Measurements from ENCODE around the gene ARL13B.

ARL13B gene

GRCh38 chr3:93988283-93988682, 8.3 kb downstream of the ARL13B start:
- no peak overlapping the region for H2BK12ac ChIP-seq (ENCODE audit: low read length)
- H3K79me1 ChIP-seq (ENCODE audit: low read depth, low read length), result peaks cover under 1% of the 10 kb centered on the region
- H3K4me1 ChIP-seq (ENCODE audit: control insufficient read depth in 2 of 2, insufficient read depth in 1 of 2, low read depth in 1 of 2, low read length in 2 of 2), result no peaks in the 10 kb centered on the region
- H3K27me3 ChIP-seq (ENCODE audit: control insufficient read depth in 3 of 3, insufficient read depth in 3 of 3, low read depth in 1 of 3, low read length in 3 of 3), result no peaks in the 10 kb centered on the region
- H2BK15ac ChIP-seq (ENCODE audit: low read length), result no peak overlapping the region
- no peak overlapping the region for H2AK5ac ChIP-seq (ENCODE audit: low read depth, low read length)
- H3K4me2 ChIP-seq (ENCODE audit: insufficient read depth, low read length, poor library complexity, severe bottlenecking), result no peak overlapping the region
- peaks cover 0 to under 1% of the 10 kb centered on the region in 2 donors for H3K36me3 ChIP-seq (replicated peaks in 1 of 2; ENCODE audit: control insufficient read depth in 2 of 2, insufficient read depth in 2 of 2, low read length in 2 of 2)
- H3K9ac ChIP-seq (ENCODE audit: low read depth, low read length, poor library complexity), result no peak overlapping the region
- H3K14ac ChIP-seq (ENCODE audit: low read length), result no peak overlapping the region
- H2BK5ac ChIP-seq (ENCODE audit: low read length), result no peak overlapping the region
- no peak for DNase-seq (ENCODE audit: low spot score)
- H4K91ac ChIP-seq (ENCODE audit: low read depth, low read length, poor library complexity), result no peak overlapping the region
- H2BK120ac ChIP-seq (ENCODE audit: low read depth, low read length), result no peak overlapping the region
- H4K8ac ChIP-seq (ENCODE audit: low read depth, low read length), result no peak overlapping the region
- H3K27ac ChIP-seq (replicated peaks; ENCODE audit: low read length), result no peak overlapping the region
- no peak overlapping the region for H3K4ac ChIP-seq (ENCODE audit: low read length)
- H3K9me3 ChIP-seq (replicated peaks in 1 of 2; ENCODE audit: control insufficient read depth in 2 of 2, insufficient read depth in 1 of 2, low read depth in 1 of 2, low read length in 2 of 2), result no peaks in the 10 kb centered on the region
- no peak overlapping the region for H3K23ac ChIP-seq (ENCODE audit: low read depth, low read length, poor library complexity)
- no peak overlapping the region for H3K4me3 ChIP-seq (ENCODE audit: low read length in 2 of 2)
- no peak overlapping the region for H2AFZ ChIP-seq (ENCODE audit: low read length)
- no peak overlapping the region for H3K18ac ChIP-seq (ENCODE audit: low read length)

GRCh38 chr3:93988764-93989163, 8.8 kb downstream of the ARL13B start:
- Histone ChIP-seq H3K9ac (ENCODE audit: low read depth, low read length, poor library complexity) (no peak overlapping the region), H3K23ac (ENCODE audit: low read depth, low read length, poor library complexity) (no peak overlapping the region), H2AK5ac (ENCODE audit: low read depth, low read length) (no peak overlapping the region), H3K36me3 (replicated peaks in 1 of 2; ENCODE audit: control insufficient read depth in 2 of 2, insufficient read depth in 2 of 2, low read length in 2 of 2) (peaks cover 0 to 2% of the 10 kb centered on the region in 2 donors), H3K27me3 (ENCODE audit: control insufficient read depth in 3 of 3, insufficient read depth in 3 of 3, low read depth in 1 of 3, low read length in 3 of 3) (no peaks in the 10 kb centered on the region), H3K9me3 (replicated peaks in 1 of 2; ENCODE audit: control insufficient read depth in 2 of 2, insufficient read depth in 1 of 2, low read depth in 1 of 2, low read length in 2 of 2) (no peaks in the 10 kb centered on the region), H2BK12ac (ENCODE audit: low read length) (no peak overlapping the region), H3K4me2 (ENCODE audit: insufficient read depth, low read length, poor library complexity, severe bottlenecking) (no peak overlapping the region), H3K4me1 (ENCODE audit: control insufficient read depth in 2 of 2, insufficient read depth in 1 of 2, low read depth in 1 of 2, low read length in 2 of 2) (no peaks in the 10 kb centered on the region), H3K4me3 (ENCODE audit: low read length in 2 of 2) (no peak overlapping the region), H2BK120ac (ENCODE audit: low read depth, low read length) (no peak overlapping the region), H4K91ac (ENCODE audit: low read depth, low read length, poor library complexity) (no peak overlapping the region), H3K79me1 (ENCODE audit: low read depth, low read length) (peaks cover 2% of the 10 kb centered on the region), H2BK5ac (ENCODE audit: low read length) (no peak overlapping the region), H2BK15ac (ENCODE audit: low read length) (no peak overlapping the region), H3K27ac (replicated peaks; ENCODE audit: low read length) (no peak overlapping the region), H3K4ac (ENCODE audit: low read length) (no peak overlapping the region), H2AFZ (ENCODE audit: low read length) (no peak overlapping the region), H3K14ac (ENCODE audit: low read length) (no peak overlapping the region), H4K8ac (ENCODE audit: low read depth, low read length) (no peak overlapping the region), H3K18ac (ENCODE audit: low read length) (no peak overlapping the region)
- DNase-seq (ENCODE audit: low spot score), result no peak
- WGBS, 2 donors (ENCODE audit: extremely low coverage in 2 of 2, insufficient read length in 2 of 2, insufficient replicate concordance in 1 of 2), result no CpG with 5 or more reads among the region's 9 CpGs

GRCh38 chr3:93989241-93989640, 9.3 kb downstream of the ARL13B start:
- H4K91ac ChIP-seq (ENCODE audit: low read depth, low read length, poor library complexity), result no peak overlapping the region
- peaks cover 0 to 2% of the 10 kb centered on the region in 2 donors for H3K36me3 ChIP-seq (replicated peaks in 1 of 2; ENCODE audit: control insufficient read depth in 2 of 2, insufficient read depth in 2 of 2, low read length in 2 of 2)
- no peak overlapping the region for H2BK120ac ChIP-seq (ENCODE audit: low read depth, low read length)
- H3K9ac ChIP-seq (ENCODE audit: low read depth, low read length, poor library complexity), result no peak overlapping the region
- peaks cover 2% of the 10 kb centered on the region for H3K79me1 ChIP-seq (ENCODE audit: low read depth, low read length)
- H3K4me2 ChIP-seq (ENCODE audit: insufficient read depth, low read length, poor library complexity, severe bottlenecking), result no peak overlapping the region
- no peak overlapping the region for H4K8ac ChIP-seq (ENCODE audit: low read depth, low read length)
- H3K27me3 ChIP-seq (ENCODE audit: control insufficient read depth in 3 of 3, insufficient read depth in 3 of 3, low read depth in 1 of 3, low read length in 3 of 3), result no peaks in the 10 kb centered on the region
- WGBS, 2 donors (ENCODE audit: extremely low coverage in 2 of 2, insufficient read length in 2 of 2, insufficient replicate concordance in 1 of 2), result no CpG with 5 or more reads among the region's 3 CpGs
- DNase-seq (ENCODE audit: low spot score), result no peak
- H2BK12ac ChIP-seq (ENCODE audit: low read length), result no peak overlapping the region
- H3K14ac ChIP-seq (ENCODE audit: low read length), result no peak overlapping the region
- H2BK5ac ChIP-seq (ENCODE audit: low read length), result no peak overlapping the region
- H2AK5ac ChIP-seq (ENCODE audit: low read depth, low read length), result no peak overlapping the region
- no peak overlapping the region for H3K4ac ChIP-seq (ENCODE audit: low read length)
- H3K23ac ChIP-seq (ENCODE audit: low read depth, low read length, poor library complexity), result no peak overlapping the region
- H3K18ac ChIP-seq (ENCODE audit: low read length), result no peak overlapping the region
- H3K4me1 ChIP-seq (ENCODE audit: control insufficient read depth in 2 of 2, insufficient read depth in 1 of 2, low read depth in 1 of 2, low read length in 2 of 2), result no peaks in the 10 kb centered on the region
- H3K9me3 ChIP-seq (replicated peaks in 1 of 2; ENCODE audit: control insufficient read depth in 2 of 2, insufficient read depth in 1 of 2, low read depth in 1 of 2, low read length in 2 of 2), result no peaks in the 10 kb centered on the region
- H2BK15ac ChIP-seq (ENCODE audit: low read length), result no peak overlapping the region
- H3K4me3 ChIP-seq (ENCODE audit: low read length in 2 of 2), result no peak overlapping the region
- no peak overlapping the region for H3K27ac ChIP-seq (replicated peaks; ENCODE audit: low read length)
- no peak overlapping the region for H2AFZ ChIP-seq (ENCODE audit: low read length)

- no peak overlapping the region for H3K27ac ChIP-seq (replicated peaks; ENCODE audit: low read length)
- H2BK15ac ChIP-seq (ENCODE audit: low read length), result no peak overlapping the region
- H4K91ac ChIP-seq (ENCODE audit: low read depth, low read length, poor library complexity), result no peak overlapping the region
- H3K36me3 ChIP-seq (replicated peaks in 1 of 2; ENCODE audit: control insufficient read depth in 2 of 2, insufficient read depth in 2 of 2, low read length in 2 of 2), result peaks cover 0 to 10% of the 10 kb centered on the region in 2 donors
- peaks cover 2% of the 10 kb centered on the region for H3K79me1 ChIP-seq (ENCODE audit: low read depth, low read length)
- no peak overlapping the region for H3K4ac ChIP-seq (ENCODE audit: low read length)
- no peak overlapping the region for H2BK120ac ChIP-seq (ENCODE audit: low read depth, low read length)
- H4K8ac ChIP-seq (ENCODE audit: low read depth, low read length), result no peak overlapping the region
- no peak overlapping the region for H3K14ac ChIP-seq (ENCODE audit: low read length)
- H2BK12ac ChIP-seq (ENCODE audit: low read length), result no peak overlapping the region
- no peak for DNase-seq (ENCODE audit: low spot score)
- no peak overlapping the region for H2AFZ ChIP-seq (ENCODE audit: low read length)
- no peak overlapping the region for H3K23ac ChIP-seq (ENCODE audit: low read depth, low read length, poor library complexity)
- H3K9me3 ChIP-seq (replicated peaks in 1 of 2; ENCODE audit: control insufficient read depth in 2 of 2, insufficient read depth in 1 of 2, low read depth in 1 of 2, low read length in 2 of 2), result peaks cover 0 to under 1% of the 10 kb centered on the region in 2 donors
- H3K9ac ChIP-seq (ENCODE audit: low read depth, low read length, poor library complexity), result no peak overlapping the region
- no peak overlapping the region for H3K4me3 ChIP-seq (ENCODE audit: low read length in 2 of 2)
- no CpG with 5 or more reads among the region's 2 CpGs for WGBS, 2 donors (ENCODE audit: extremely low coverage in 2 of 2, insufficient read length in 2 of 2, insufficient replicate concordance in 1 of 2)
- H2BK5ac ChIP-seq (ENCODE audit: low read length), result no peak overlapping the region
- no peak overlapping the region for H3K18ac ChIP-seq (ENCODE audit: low read length)
- H3K4me1 ChIP-seq (ENCODE audit: control insufficient read depth in 2 of 2, insufficient read depth in 1 of 2, low read depth in 1 of 2, low read length in 2 of 2), result no peaks in the 10 kb centered on the region
- H2AK5ac ChIP-seq (ENCODE audit: low read depth, low read length), result no peak overlapping the region
- H3K4me2 ChIP-seq (ENCODE audit: insufficient read depth, low read length, poor library complexity, severe bottlenecking), result no peak overlapping the region
- no peaks in the 10 kb centered on the region for H3K27me3 ChIP-seq (ENCODE audit: control insufficient read depth in 3 of 3, insufficient read depth in 3 of 3, low read depth in 1 of 3, low read length in 3 of 3)
These were observed 11.7 kb downstream of the ARL13B start for GRCh38 chr3:93991631-93992030.
